Activated naive CD8-positive, alpha-beta T cell treated with anti-CD3 and anti-CD28 coated beads, Interleukin-2, amount 50 U/mL, for 24 hours (primary cell): ENCODE data around the gene GLRB.

Experiments
- ATAC-seq: fragments of 150-1000 bp; cut with Tn5 transposase; one replicate; pipeline ENCODE4 v1.10.0; 2021
- DNase-seq: peaks from one replicate; pipeline ENCODE4 v3.0.0; 2021
- H3K27ac Mint-ChIP-seq: one replicate; pipeline ENCODE4 v1.8.0; 2021; ENCODE audit warnings: mild to moderate bottlenecking, mixed read lengths
- H3K27me3 Mint-ChIP-seq: one replicate; pipeline ENCODE4 v1.8.0; 2021; ENCODE audit warnings: mixed read lengths
- H3K36me3 Mint-ChIP-seq: one replicate; pipeline ENCODE4 v1.8.0; 2021; ENCODE audit warnings: low read depth, mixed read lengths
- H3K4me1 Mint-ChIP-seq: one replicate; pipeline ENCODE4 v1.8.0; 2021; ENCODE audit warnings: mixed read lengths
- H3K4me3 Mint-ChIP-seq: one replicate; pipeline ENCODE4 v1.8.0; 2021; ENCODE audit warnings: mild to moderate bottlenecking, moderate library complexity, mixed read lengths
- H3K9me3 Mint-ChIP-seq: one replicate; pipeline ENCODE4 v1.8.0; 2021; ENCODE audit warnings: mixed read lengths

GLRB gene

GRCh38 chr4:157095716-157096115 lies 19.8 kb downstream of the GLRB start:
- H3K9me3 Mint-ChIP-seq, result peaks cover 3% of the 10 kb centered on the region
- no peaks in the 10 kb centered on the region for H3K4me1 Mint-ChIP-seq
- DNase-seq (no peak), ATAC-seq (no peak)
- H3K27ac Mint-ChIP-seq, result no peak overlapping the region
- no peak overlapping the region for H3K4me3 Mint-ChIP-seq
- H3K36me3 Mint-ChIP-seq, result no peaks in the 10 kb centered on the region
- no peaks in the 10 kb centered on the region for H3K27me3 Mint-ChIP-seq

- Mint-ChIP-seq H3K27ac (no peak overlapping the region), H3K36me3 (no peaks in the 10 kb centered on the region), H3K9me3 (peaks cover 3% of the 10 kb centered on the region), H3K27me3 (no peaks in the 10 kb centered on the region), H3K4me3 (no peak overlapping the region), H3K4me1 (no peaks in the 10 kb centered on the region)
- ATAC-seq, result no peak
- DNase-seq, result no peak
Observed at GRCh38 chr4:157096439-157096838, 20.5 kb downstream of the GLRB start.

- no peaks in the 10 kb centered on the region for H3K27me3 Mint-ChIP-seq
- no peak for ATAC-seq
- H3K4me1 Mint-ChIP-seq, result no peaks in the 10 kb centered on the region
Observed at GRCh38 chr4:157099506-157099905, 23.6 kb downstream of the GLRB start.

GRCh38 chr4:157104541-157104940 lies 28.6 kb downstream of the GLRB start:
- H3K27me3 Mint-ChIP-seq, result no peaks in the 10 kb centered on the region

More at GRCh38 chr4:157099506-157099905, 23.6 kb downstream of the GLRB start:
- Mint-ChIP-seq H3K9me3 (peaks cover 3% of the 10 kb centered on the region), H3K27ac (no peak overlapping the region), H3K4me3 (no peak overlapping the region), H3K36me3 (no peaks in the 10 kb centered on the region)
- no peak for DNase-seq

GRCh38 chr4:157114671-157115070 lies 38.7 kb downstream of the GLRB start:
- no peaks in the 10 kb centered on the region for H3K4me1 Mint-ChIP-seq
- no peak overlapping the region for H3K27ac Mint-ChIP-seq
- ATAC-seq (no peak), DNase-seq (no peak)
- H3K36me3 Mint-ChIP-seq, result no peaks in the 10 kb centered on the region
- peaks cover 7% of the 10 kb centered on the region for H3K9me3 Mint-ChIP-seq
- H3K27me3 Mint-ChIP-seq, result no peaks in the 10 kb centered on the region
- no peak overlapping the region for H3K4me3 Mint-ChIP-seq

More at GRCh38 chr4:157104541-157104940, 28.6 kb downstream of the GLRB start:
- ATAC-seq (no peak), DNase-seq (no peak)
- no peaks in the 10 kb centered on the region for H3K4me1 Mint-ChIP-seq
- no peak overlapping the region for H3K4me3 Mint-ChIP-seq
- H3K36me3 Mint-ChIP-seq, result no peaks in the 10 kb centered on the region
- H3K27ac Mint-ChIP-seq, result no peak overlapping the region
- peaks cover 4% of the 10 kb centered on the region for H3K9me3 Mint-ChIP-seq

GRCh38 chr4:157115613-157116335 lies 39.8 kb downstream of the GLRB start:
- Mint-ChIP-seq H3K27ac (no peak overlapping the region), H3K4me3 (no peak overlapping the region), H3K27me3 (no peaks in the 10 kb centered on the region), H3K4me1 (no peaks in the 10 kb centered on the region), H3K36me3 (no peaks in the 10 kb centered on the region), H3K9me3 (peaks cover 7% of the 10 kb centered on the region)
- DNase-seq (no peak), ATAC-seq (no peak)

GRCh38 chr4:157121401-157121800 lies 45.5 kb downstream of the GLRB start:
- Mint-ChIP-seq H3K9me3 (no peaks in the 10 kb centered on the region), H3K36me3 (no peaks in the 10 kb centered on the region), H3K4me1 (no peaks in the 10 kb centered on the region), H3K27ac (no peak overlapping the region), H3K27me3 (no peaks in the 10 kb centered on the region), H3K4me3 (no peak overlapping the region)
- DNase-seq (no peak), ATAC-seq (no peak)

GRCh38 chr4:157127571-157127970 lies 51.6 kb downstream of the GLRB start:
- Mint-ChIP-seq H3K27me3 (no peaks in the 10 kb centered on the region), H3K4me3 (no peak overlapping the region), H3K9me3 (no peaks in the 10 kb centered on the region), H3K27ac (no peak overlapping the region), H3K36me3 (no peaks in the 10 kb centered on the region), H3K4me1 (no peaks in the 10 kb centered on the region)
- no peak for DNase-seq
- ATAC-seq, result no peak

GRCh38 chr4:157128395-157128794 lies 52.4 kb downstream of the GLRB start:
- H3K4me3 Mint-ChIP-seq, result no peak overlapping the region
- no peaks in the 10 kb centered on the region for H3K9me3 Mint-ChIP-seq
- H3K27me3 Mint-ChIP-seq, result no peaks in the 10 kb centered on the region
- DNase-seq (no peak), ATAC-seq (no peak)
- no peak overlapping the region for H3K27ac Mint-ChIP-seq
- no peaks in the 10 kb centered on the region for H3K4me1 Mint-ChIP-seq
- H3K36me3 Mint-ChIP-seq, result no peaks in the 10 kb centered on the region

- no peaks in the 10 kb centered on the region for H3K36me3 Mint-ChIP-seq
- no peaks in the 10 kb centered on the region for H3K4me1 Mint-ChIP-seq
- peaks cover 6% of the 10 kb centered on the region for H3K9me3 Mint-ChIP-seq
- ATAC-seq (no peak), DNase-seq (no peak)
- no peak overlapping the region for H3K27ac Mint-ChIP-seq
- H3K27me3 Mint-ChIP-seq, result no peaks in the 10 kb centered on the region
- no peak overlapping the region for H3K4me3 Mint-ChIP-seq
Observed at GRCh38 chr4:157141976-157142375, 66.0 kb downstream of the GLRB start.

GRCh38 chr4:157143369-157143768 lies 67.4 kb downstream of the GLRB start:
- ATAC-seq (no peak), DNase-seq (no peak)
- Mint-ChIP-seq H3K4me1 (no peaks in the 10 kb centered on the region), H3K4me3 (no peak overlapping the region), H3K27me3 (no peaks in the 10 kb centered on the region), H3K9me3 (peaks cover 9% of the 10 kb centered on the region), H3K36me3 (no peaks in the 10 kb centered on the region), H3K27ac (no peak overlapping the region)

- Mint-ChIP-seq H3K9me3 (peaks cover 9% of the 10 kb centered on the region), H3K4me1 (no peaks in the 10 kb centered on the region), H3K27ac (no peak overlapping the region), H3K4me3 (no peak overlapping the region), H3K27me3 (no peaks in the 10 kb centered on the region), H3K36me3 (no peaks in the 10 kb centered on the region)
- no peak for ATAC-seq
- no peak for DNase-seq
Observed at GRCh38 chr4:157151711-157152110, 75.8 kb downstream of the GLRB start.

GRCh38 chr4:157165935-157166610 lies 90.1 kb downstream of the GLRB start:
- Mint-ChIP-seq H3K4me1 (no peaks in the 10 kb centered on the region), H3K9me3 (no peaks in the 10 kb centered on the region), H3K36me3 (no peaks in the 10 kb centered on the region), H3K27ac (no peak overlapping the region), H3K27me3 (no peaks in the 10 kb centered on the region), H3K4me3 (no peak overlapping the region)
- no peak for ATAC-seq
- no peak for DNase-seq

- H3K36me3 Mint-ChIP-seq, result no peaks in the 10 kb centered on the region
- H3K4me1 Mint-ChIP-seq, result no peaks in the 10 kb centered on the region
- no peaks in the 10 kb centered on the region for H3K27me3 Mint-ChIP-seq
- no peak overlapping the region for H3K27ac Mint-ChIP-seq
- ATAC-seq (no peak), DNase-seq (no peak)
- no peak overlapping the region for H3K4me3 Mint-ChIP-seq
- H3K9me3 Mint-ChIP-seq, result peaks cover 3% of the 10 kb centered on the region
Observed at GRCh38 chr4:157170321-157170720, 94.4 kb downstream of the GLRB start.

- DNase-seq (no peak), ATAC-seq (no peak)
- no peaks in the 10 kb centered on the region for H3K36me3 Mint-ChIP-seq
- H3K9me3 Mint-ChIP-seq, result peaks cover 3% of the 10 kb centered on the region
- H3K27ac Mint-ChIP-seq, result no peak overlapping the region
- no peaks in the 10 kb centered on the region for H3K4me1 Mint-ChIP-seq
- no peaks in the 10 kb centered on the region for H3K27me3 Mint-ChIP-seq
- no peak overlapping the region for H3K4me3 Mint-ChIP-seq
Observed at GRCh38 chr4:157172011-157172410, 96.1 kb downstream of the GLRB start.
